Measurements from ENCODE around the gene ABCD2.
"Not testable (repeated sequence)": the region's sequence is repeated elsewhere in the genome, so short reads cannot be mapped to it uniquely, and the experiment has no call there.

ABCD2 gene

GRCh38 chr12:39526974-39527373 is 92.6 kb downstream of the ABCD2 start:
- DNase-seq, result no peak

GRCh38 chr12:39522167-39522566 is 97.4 kb downstream of the ABCD2 start:
- not testable (repeated sequence) for DNase-seq

- DNase-seq, result no peak
Measured at GRCh38 chr12:39510001-39510400, 109.6 kb downstream of the ABCD2 start.

GRCh38 chr12:39505554-39505953 is 114.0 kb downstream of the ABCD2 start:
- no peak for DNase-seq

- DNase-seq, result no peak
Measured at GRCh38 chr12:39505023-39505422, 114.6 kb downstream of the ABCD2 start.

- no peak for DNase-seq
Measured at GRCh38 chr12:39503439-39503838, 116.2 kb downstream of the ABCD2 start.

- no peak for DNase-seq
Measured at GRCh38 chr12:39502726-39503125, 116.9 kb downstream of the ABCD2 start.

Data from effector CD8-positive, alpha-beta T cell (primary cell).